Effector CD4-positive, alpha-beta T cell (primary cell): ENCODE results near the gene NUMA1.

Source experiments
- DNase-seq: peaks from one replicate; pipeline ENCODE4 v3.0.0-alpha.2; 2020
- total RNA-seq: gene quantifications from one replicate; lab custom pipeline; 2026; lab: John Stamatoyannopoulos, UW

The NUMA1 gene
- total RNA-seq: 789 reads per million, percentile 99 among the genes with 10 or more reads in this experiment

DNA sequence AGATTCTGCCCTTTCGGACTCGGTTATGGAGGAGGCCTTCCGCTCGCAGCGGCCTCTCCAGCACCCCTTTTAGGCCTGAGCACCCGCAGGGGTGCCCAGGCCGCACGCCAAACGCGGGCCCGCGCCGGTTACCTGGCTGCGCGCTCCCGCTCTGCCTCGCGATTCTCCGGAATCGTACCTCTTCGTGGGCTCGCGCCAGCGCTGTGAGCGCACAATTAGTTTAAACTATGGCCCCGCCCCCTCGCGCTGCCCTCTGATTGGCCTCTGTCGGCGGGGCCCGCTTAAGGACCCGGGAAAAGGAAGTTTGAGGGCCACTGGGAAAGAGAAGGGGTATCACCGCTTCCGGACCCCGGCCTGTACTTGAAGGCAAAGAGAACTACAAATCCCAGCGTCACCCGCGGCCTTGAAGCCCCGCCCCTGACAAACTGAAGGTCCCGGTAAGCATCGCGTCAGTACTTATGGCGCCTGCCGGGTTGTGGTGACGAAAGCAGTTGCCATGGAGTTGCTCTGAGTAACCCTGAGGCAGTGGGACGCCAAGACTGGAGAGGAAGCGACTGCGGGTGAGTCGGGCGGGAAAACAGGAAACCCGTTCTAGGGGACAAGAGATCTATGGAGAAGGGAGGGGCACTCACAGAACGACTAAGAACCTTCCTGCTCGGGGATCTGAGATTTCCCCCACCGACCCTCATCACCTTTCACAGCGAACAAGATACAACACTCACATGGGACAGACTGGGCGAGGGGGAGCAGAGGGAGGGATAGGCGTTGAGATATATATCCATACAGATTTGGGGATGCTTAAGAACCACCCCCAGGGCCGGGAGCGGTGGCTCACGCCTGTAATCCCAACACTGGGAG, at the start of gene NUMA1, which contains the start of gene LRRC51:
Gene NUMA1, minus strand, starts transcription at position 217 of the 858 bp plus-strand sequence. CDS start 44,599 bp downstream, outside the sequence.
Gene LRRC51, plus strand, starts transcription at position 525 of the 858 bp plus-strand sequence. CDS start 8,234 bp downstream, outside the sequence.
- peak; percentile 99 for DNase-seq

DNA sequence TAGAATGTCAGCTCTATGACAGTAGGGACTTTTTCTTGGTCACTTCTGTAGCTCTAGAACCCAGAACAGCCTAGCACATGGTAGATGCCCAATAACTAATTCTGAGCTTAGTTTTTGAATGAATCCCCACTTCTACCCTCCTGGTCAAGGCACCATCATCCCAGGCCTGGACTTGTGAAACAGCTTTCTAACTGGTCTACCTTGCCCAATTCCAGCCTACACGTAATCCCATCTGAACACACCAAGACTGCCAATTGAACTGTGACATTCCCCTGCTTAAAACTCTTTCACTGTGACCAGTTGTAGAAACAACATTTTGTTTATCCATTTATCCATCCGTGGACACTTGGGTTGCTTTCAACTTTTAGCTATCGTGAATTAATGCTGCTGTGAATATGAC, 49.0 kb upstream of the NUMA1 start:
- no peak for DNase-seq

DNA sequence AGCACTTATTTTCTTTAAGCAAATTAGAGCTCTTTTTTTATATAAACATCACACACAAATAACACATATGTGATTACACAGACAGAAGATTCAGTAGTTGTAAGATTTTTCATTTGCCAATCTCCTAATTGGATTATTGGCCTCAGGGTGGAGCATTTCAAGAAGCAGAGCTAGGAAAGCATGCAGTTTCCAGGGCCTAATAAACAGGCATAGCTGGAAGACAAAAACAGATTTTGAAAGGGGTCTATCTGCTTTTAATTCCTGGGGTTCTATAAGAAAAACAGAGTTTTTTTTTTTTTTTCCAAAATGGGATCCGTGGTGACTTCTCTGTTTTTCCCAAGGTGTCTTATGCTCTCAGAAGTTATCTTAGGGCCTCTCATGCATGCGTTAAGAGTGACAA, 47.6 kb upstream of the NUMA1 start:
- DNase-seq: no peak

GRCh38 chr11:72125956-72126355, 45.6 kb upstream of the NUMA1 start:
- DNase-seq: no peak

- DNase-seq: no peak
Measured at GRCh38 chr11:72124046-72124445, 43.7 kb upstream of the NUMA1 start.

DNA sequence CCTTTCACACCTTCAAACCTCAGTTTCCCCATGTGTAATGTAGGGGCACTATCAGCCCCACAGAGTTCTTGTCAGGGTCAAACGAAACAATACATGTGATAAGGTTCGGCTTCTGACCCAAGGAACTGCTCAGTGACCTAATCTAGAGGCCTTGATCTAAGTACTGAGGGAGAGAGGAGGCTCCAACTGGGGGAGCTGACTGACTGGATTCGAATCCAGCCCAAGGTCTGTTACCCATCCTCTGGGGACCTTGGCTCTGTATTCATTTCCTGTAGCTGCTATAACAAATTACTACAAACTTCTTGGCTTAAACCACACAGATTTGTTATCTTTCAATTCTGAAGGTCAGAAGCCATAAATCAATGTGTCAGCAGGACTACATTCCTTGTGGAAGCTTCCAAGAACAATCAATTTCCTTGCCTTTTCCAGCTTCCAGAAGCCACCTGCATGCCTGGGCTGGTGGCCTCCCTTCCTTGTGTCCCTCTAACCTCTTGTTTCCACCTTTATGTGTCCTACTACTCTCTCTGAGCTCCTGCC, 42.8 kb upstream of the NUMA1 start:
- no peak for DNase-seq

- DNase-seq: no peak
Measured at GRCh38 chr11:72122607-72123006, 42.3 kb upstream of the NUMA1 start.

DNA sequence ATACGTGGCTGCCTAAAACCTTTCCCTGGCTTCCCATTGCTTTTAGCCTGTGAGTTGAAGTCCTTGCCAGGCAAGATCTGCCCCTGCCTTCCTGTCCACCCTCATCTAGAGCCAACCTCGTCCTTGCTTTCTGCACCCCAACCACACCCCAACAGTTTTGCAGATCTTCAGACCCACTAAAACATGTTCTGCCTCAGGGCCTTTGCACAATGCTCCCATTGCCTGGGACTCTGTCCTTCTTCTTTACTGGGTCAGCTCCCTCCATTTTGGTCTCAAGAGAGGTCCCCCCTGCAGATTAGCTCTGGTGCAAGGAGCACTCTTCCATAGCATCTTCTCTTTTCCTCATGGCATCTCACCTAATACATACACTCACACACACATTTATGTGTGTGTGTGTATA, 40.6 kb upstream of the NUMA1 start:
- no peak for DNase-seq

- DNase-seq: no peak
Measured at GRCh38 chr11:72119198-72119597, 38.9 kb upstream of the NUMA1 start.

- DNase-seq: no peak
Measured at GRCh38 chr11:72116019-72116755, 35.8 kb upstream of the NUMA1 start.

DNA sequence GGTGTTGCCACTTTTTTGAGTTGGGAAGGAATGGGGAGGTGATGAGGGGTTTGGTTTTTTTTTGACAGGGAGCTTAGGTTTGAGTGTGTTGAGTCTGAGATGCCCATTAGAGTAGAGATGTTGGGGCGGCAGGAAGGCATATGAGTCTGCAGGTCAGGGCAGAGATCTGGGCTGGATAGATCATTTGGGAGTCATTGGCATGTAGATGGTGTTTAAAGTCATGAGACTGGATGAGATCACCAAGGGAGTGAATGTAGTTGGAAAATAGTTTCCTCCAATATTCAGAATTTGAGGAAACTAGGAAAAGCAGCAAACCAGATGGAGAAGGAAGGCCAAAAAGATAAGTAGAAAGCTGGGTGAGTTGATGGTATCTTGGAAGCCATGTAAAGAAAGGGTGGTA, 34.2 kb upstream of the NUMA1 start:
- no peak for DNase-seq

DNA sequence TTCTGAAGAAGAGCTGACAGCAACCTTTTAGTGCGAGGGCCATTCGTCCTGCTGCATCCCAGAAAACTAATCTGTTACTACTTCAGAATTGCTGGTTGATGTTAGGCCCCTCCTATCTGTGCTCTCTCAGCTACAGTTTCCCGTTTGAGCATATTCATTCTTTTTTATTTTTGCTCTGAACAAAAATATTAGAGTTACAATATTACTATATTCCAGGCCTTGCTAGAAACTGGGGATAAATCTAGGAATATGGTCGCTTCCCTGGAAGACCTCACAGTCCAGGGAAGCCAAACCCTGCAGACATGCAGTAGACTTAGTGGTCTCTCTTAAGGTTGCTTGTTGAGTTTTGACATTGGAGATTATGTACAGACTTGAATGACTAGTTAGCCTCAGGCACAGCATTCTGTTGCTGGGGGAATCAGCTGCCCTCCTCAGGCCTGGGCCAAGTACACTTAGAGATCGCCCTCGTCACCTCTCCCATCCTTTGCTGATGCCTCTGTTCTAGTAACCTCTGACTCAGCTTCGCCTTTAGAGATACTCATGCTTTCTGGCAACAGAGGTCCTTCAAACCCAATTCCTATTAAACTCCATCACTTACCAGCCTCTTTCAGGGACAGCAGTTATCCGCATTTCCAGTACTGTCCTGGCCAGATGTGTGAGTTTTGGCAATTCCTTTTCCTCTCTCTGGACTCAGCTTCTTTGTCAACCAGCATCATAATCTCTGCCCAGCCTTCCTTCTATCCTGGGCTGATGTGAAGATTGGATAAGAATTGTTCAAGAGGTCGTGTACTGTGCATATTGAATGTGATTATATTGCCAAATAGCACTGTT, 32.9 kb upstream of the NUMA1 start:
- DNase-seq: no peak

GRCh38 chr11:72112143-72112977, 32.0 kb upstream of the NUMA1 start, which contains the start of gene ANAPC15:
TSS of gene ANAPC15 (minus strand) at chr11:72112695. CDS start at chr11:72111276, 1,419 bp downstream.
- DNase-seq: peak; percentile 95

GRCh38 chr11:72111300-72112142, 31.2 kb upstream of the NUMA1 start:
- DNase-seq: no peak

DNA sequence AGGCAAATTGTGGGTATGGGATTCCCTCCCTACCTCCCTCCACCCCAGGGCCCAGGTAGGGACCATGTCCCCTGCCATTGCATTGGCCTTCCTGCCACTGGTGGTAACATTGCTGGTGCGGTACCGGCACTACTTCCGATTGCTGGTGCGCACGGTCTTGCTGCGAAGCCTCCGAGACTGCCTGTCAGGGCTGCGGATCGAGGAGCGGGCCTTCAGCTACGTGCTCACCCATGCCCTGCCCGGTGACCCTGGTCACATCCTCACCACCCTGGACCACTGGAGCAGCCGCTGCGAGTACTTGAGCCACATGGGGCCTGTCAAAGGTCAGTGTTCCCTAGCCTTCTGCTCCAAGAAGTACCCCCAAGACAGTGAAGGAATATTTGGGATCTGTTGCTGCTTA, 25.5 kb upstream of the NUMA1 start, which contains the start of gene TOMT:
Gene TOMT, plus strand, starts transcription at position 37 of the 400 bp plus-strand sequence. Its CDS starts 28 bp downstream, at position 65.
- DNase-seq: no peak

DNA sequence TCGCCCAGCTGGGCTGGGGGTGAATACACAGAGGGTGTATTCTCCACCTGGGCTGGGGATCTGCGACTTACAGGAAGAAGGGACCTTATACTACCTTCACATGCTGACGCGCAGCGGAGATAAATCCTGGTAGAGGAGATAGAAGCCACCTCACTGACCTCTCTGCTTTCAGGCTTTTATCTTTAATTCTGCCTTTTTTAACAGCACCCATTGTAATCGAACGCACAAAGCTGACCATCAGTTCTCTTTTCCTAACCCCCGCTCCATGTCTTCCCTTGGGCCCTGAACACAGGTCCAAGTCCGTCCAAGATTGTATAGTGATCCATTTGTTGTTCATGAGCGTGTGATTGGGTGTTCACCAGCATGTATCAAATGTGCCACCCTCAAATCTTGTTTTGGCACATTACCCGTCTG, 23.4 kb upstream of the NUMA1 start:
- DNase-seq: no peak

DNA sequence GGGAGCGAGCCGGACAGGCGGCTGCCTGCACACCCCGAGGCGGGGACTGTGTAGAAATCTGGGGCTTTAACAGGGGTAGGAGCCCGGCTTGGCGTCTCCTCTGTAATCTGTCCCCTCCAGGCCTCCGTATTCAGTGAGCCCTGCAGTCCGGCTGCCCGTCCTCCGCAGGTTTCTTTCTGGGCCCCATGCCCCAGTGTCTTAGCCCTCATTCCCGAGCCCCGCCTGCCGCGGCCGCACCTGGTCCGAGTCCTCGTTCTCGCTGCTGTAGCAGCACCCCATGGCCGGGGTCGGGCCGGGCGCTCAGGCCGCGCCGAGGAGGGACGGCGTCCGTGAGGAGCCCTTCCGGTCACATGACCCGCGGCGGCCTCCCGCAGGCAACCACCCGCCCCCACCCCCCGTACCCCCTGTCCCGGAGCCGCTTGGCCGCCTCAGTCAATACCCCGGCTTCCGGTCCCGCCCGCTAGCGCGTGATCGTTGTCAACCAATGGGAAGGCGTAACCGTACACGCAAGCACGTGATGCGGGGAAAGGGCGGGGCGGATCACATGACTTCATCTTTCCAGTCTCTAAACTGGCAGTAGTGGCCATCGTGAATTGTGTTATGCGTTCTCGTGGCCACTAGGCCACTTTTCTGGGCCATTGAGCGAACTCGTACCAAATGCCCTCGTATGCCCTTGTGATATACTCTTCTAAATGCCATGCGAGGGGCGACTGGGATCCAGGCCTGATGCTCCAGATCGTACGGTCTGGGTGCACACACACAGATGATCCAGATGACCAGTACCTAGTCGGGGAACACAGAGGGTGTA, 22.8 kb upstream of the NUMA1 start, which contains the start of gene LAMTOR1:
Gene LAMTOR1, minus strand, starts transcription at position 352 of the 808 bp plus-strand sequence. Its CDS starts 73 bp downstream, at position 279.
- DNase-seq: peak; percentile 97

DNA sequence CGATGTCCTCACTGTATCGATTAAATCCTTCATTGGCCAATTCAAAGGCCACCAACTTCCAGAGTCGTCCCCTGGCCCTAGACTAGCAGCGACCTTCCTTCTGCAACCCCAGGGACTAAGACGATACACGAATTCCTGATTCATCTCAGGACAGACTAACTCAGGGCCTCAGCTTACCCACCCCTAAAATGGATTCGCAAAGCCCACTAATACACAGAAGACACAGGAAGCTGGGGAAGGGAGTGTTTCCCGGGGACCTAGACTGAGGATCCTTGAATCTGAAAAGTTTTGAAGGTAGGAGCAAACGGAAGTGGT, 22.2 kb upstream of the NUMA1 start:
- no peak for DNase-seq

- DNase-seq: no peak
Measured at GRCh38 chr11:72102162-72102561, 21.8 kb upstream of the NUMA1 start.
